Measurements from ENCODE around the gene UBE4B.
"Not testable (repeated sequence)": the region's sequence is repeated elsewhere in the genome, so short reads cannot be mapped to it uniquely, and the experiment has no call there.

UBE4B gene

GRCh38 chr1:10186331-10187025 lies 153.7 kb downstream of the UBE4B start:
- H3K4me3 ChIP-seq (ENCODE audit: low read length) = no peak overlapping the region
- no peak overlapping the region for H3K27ac ChIP-seq (ENCODE audit: low read length)
- no peaks in the 10 kb centered on the region for H3K36me3 ChIP-seq (ENCODE audit: control insufficient read depth, insufficient read depth, low read length)
- no peaks in the 10 kb centered on the region for H3K27me3 ChIP-seq (ENCODE audit: control insufficient read depth, insufficient read depth, low read length)
- no peaks in the 10 kb centered on the region for H3K4me1 ChIP-seq (ENCODE audit: control insufficient read depth, insufficient read depth, low read length)
- no peak for DNase-seq (ENCODE audit: low read depth, low spot score)
- no peaks in the 10 kb centered on the region for H3K9me3 ChIP-seq (ENCODE audit: control insufficient read depth, insufficient read depth, low read length)
- no CpG with 5 or more reads among the region's 12 CpGs for WGBS (ENCODE audit: insufficient coverage, insufficient read length)

- H3K36me3 ChIP-seq (ENCODE audit: control insufficient read depth, insufficient read depth, low read length) = no peaks in the 10 kb centered on the region
- no CpG with 5 or more reads among the region's 4 CpGs for WGBS (ENCODE audit: insufficient coverage, insufficient read length)
- H3K4me3 ChIP-seq (ENCODE audit: low read length) = no peak overlapping the region
- no peak for DNase-seq (ENCODE audit: low read depth, low spot score)
- no peaks in the 10 kb centered on the region for H3K27me3 ChIP-seq (ENCODE audit: control insufficient read depth, insufficient read depth, low read length)
- no peaks in the 10 kb centered on the region for H3K4me1 ChIP-seq (ENCODE audit: control insufficient read depth, insufficient read depth, low read length)
- no peak overlapping the region for H3K27ac ChIP-seq (ENCODE audit: low read length)
- no peaks in the 10 kb centered on the region for H3K9me3 ChIP-seq (ENCODE audit: control insufficient read depth, insufficient read depth, low read length)
These were observed 154.2 kb downstream of the UBE4B start for GRCh38 chr1:10187026-10187334.

DNA sequence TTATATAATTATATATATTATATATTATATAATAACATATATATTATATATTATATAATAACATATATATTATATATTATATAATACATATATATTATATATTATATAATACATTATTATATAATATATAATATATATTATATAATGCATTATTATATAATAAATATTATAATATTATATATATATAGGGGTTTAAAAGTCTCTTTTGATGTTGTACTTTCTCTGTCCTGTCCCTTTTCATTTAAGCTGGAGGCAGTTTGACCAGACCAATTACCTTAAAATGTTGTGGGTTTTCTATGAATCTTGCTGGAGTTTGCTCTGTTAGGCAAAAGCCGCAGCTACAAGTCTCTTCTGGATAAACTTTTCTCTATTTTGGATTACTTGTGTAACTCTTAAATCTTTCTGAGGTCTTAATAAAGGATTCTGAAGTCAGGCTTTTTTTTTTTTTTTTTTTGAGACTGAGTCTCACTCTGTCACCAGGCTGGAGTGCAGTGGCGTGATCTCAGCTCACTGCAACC lies 155.4 kb downstream of the UBE4B start:
- no peak overlapping the region for H3K27ac ChIP-seq (ENCODE audit: low read length)
- H3K4me1 ChIP-seq (ENCODE audit: control insufficient read depth, insufficient read depth, low read length) = no peaks in the 10 kb centered on the region
- no peak for DNase-seq (ENCODE audit: low read depth, low spot score)
- WGBS (ENCODE audit: insufficient coverage, insufficient read length) = no CpG with 5 or more reads among the region's 2 CpGs
- H3K9me3 ChIP-seq (ENCODE audit: control insufficient read depth, insufficient read depth, low read length) = no peaks in the 10 kb centered on the region
- no peak overlapping the region for H3K4me3 ChIP-seq (ENCODE audit: low read length)
- no peaks in the 10 kb centered on the region for H3K27me3 ChIP-seq (ENCODE audit: control insufficient read depth, insufficient read depth, low read length)
- no peaks in the 10 kb centered on the region for H3K36me3 ChIP-seq (ENCODE audit: control insufficient read depth, insufficient read depth, low read length)

GRCh38 chr1:10189659-10190058 lies 156.9 kb downstream of the UBE4B start:
- WGBS (ENCODE audit: insufficient coverage, insufficient read length) = no CpG with 5 or more reads among the region's 4 CpGs
- Histone ChIP-seq H3K9me3 (ENCODE audit: control insufficient read depth, insufficient read depth, low read length) (no peaks in the 10 kb centered on the region), H3K27me3 (ENCODE audit: control insufficient read depth, insufficient read depth, low read length) (no peaks in the 10 kb centered on the region), H3K36me3 (ENCODE audit: control insufficient read depth, insufficient read depth, low read length) (no peaks in the 10 kb centered on the region), H3K4me3 (ENCODE audit: low read length) (no peak overlapping the region), H3K4me1 (ENCODE audit: control insufficient read depth, insufficient read depth, low read length) (no peaks in the 10 kb centered on the region), H3K27ac (ENCODE audit: low read length) (no peak overlapping the region)
- no peak for DNase-seq (ENCODE audit: low read depth, low spot score)

DNA sequence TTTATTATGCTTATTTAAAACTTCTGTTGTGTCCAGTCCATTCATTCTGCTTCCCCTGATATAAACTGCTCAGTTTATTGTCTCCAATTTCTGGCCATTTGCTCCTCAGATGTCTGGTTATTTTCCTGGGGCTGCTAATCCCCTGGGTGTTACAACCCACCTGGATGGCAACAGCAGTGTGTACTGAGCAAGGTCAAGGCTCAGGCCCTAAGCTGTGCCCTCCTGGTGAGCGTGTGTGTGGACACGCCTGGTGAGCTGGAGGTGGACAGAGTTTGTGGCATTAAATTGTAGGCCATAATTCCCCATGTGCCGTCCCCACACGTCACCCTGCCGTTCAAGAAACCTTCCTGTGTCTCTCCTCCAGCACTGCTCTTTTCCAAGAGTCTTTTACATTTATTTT lies 159.5 kb downstream of the UBE4B start:
- no peaks in the 10 kb centered on the region for H3K36me3 ChIP-seq (ENCODE audit: control insufficient read depth, insufficient read depth, low read length)
- no peaks in the 10 kb centered on the region for H3K4me1 ChIP-seq (ENCODE audit: control insufficient read depth, insufficient read depth, low read length)
- no peak for DNase-seq (ENCODE audit: low read depth, low spot score)
- no CpG with 5 or more reads among the region's 5 CpGs for WGBS (ENCODE audit: insufficient coverage, insufficient read length)
- no peaks in the 10 kb centered on the region for H3K9me3 ChIP-seq (ENCODE audit: control insufficient read depth, insufficient read depth, low read length)
- H3K4me3 ChIP-seq (ENCODE audit: low read length) = no peak overlapping the region
- H3K27ac ChIP-seq (ENCODE audit: low read length) = no peak overlapping the region
- H3K27me3 ChIP-seq (ENCODE audit: control insufficient read depth, insufficient read depth, low read length) = no peaks in the 10 kb centered on the region

- no peaks in the 10 kb centered on the region for H3K27me3 ChIP-seq (ENCODE audit: control insufficient read depth, insufficient read depth, low read length)
These were observed 160.5 kb downstream of the UBE4B start for GRCh38 chr1:10193288-10193687.

GRCh38 chr1:10195570-10195969 lies 162.8 kb downstream of the UBE4B start:
- no peaks in the 10 kb centered on the region for H3K36me3 ChIP-seq (ENCODE audit: control insufficient read depth, insufficient read depth, low read length)
- no peak overlapping the region for H3K4me3 ChIP-seq (ENCODE audit: low read length)
- no peaks in the 10 kb centered on the region for H3K27me3 ChIP-seq (ENCODE audit: control insufficient read depth, insufficient read depth, low read length)
- WGBS (ENCODE audit: insufficient coverage, insufficient read length) = no CpG with 5 or more reads among the region's 6 CpGs
- no peaks in the 10 kb centered on the region for H3K9me3 ChIP-seq (ENCODE audit: control insufficient read depth, insufficient read depth, low read length)
- DNase-seq (ENCODE audit: low read depth, low spot score) = no peak
- no peaks in the 10 kb centered on the region for H3K4me1 ChIP-seq (ENCODE audit: control insufficient read depth, insufficient read depth, low read length)
- no peak overlapping the region for H3K27ac ChIP-seq (ENCODE audit: low read length)

More at GRCh38 chr1:10193288-10193687, 160.5 kb downstream of the UBE4B start:
- no peaks in the 10 kb centered on the region for H3K4me1 ChIP-seq (ENCODE audit: control insufficient read depth, insufficient read depth, low read length)
- H3K27ac ChIP-seq (ENCODE audit: low read length) = no peak overlapping the region
- no peak overlapping the region for H3K4me3 ChIP-seq (ENCODE audit: low read length)
- no CpG with 5 or more reads among the region's 6 CpGs for WGBS (ENCODE audit: insufficient coverage, insufficient read length)
- H3K9me3 ChIP-seq (ENCODE audit: control insufficient read depth, insufficient read depth, low read length) = no peaks in the 10 kb centered on the region
- no peak for DNase-seq (ENCODE audit: low read depth, low spot score)
- H3K36me3 ChIP-seq (ENCODE audit: control insufficient read depth, insufficient read depth, low read length) = no peaks in the 10 kb centered on the region

GRCh38 chr1:10196976-10197375 lies 164.2 kb downstream of the UBE4B start:
- no peaks in the 10 kb centered on the region for H3K9me3 ChIP-seq (ENCODE audit: control insufficient read depth, insufficient read depth, low read length)
- no peak for DNase-seq (ENCODE audit: low read depth, low spot score)
- H3K4me1 ChIP-seq (ENCODE audit: control insufficient read depth, insufficient read depth, low read length) = no peaks in the 10 kb centered on the region
- no peaks in the 10 kb centered on the region for H3K36me3 ChIP-seq (ENCODE audit: control insufficient read depth, insufficient read depth, low read length)
- WGBS (ENCODE audit: insufficient coverage, insufficient read length) = no CpG with 5 or more reads among the region's 3 CpGs
- H3K27me3 ChIP-seq (ENCODE audit: control insufficient read depth, insufficient read depth, low read length) = no peaks in the 10 kb centered on the region
- no peak overlapping the region for H3K27ac ChIP-seq (ENCODE audit: low read length)
- H3K4me3 ChIP-seq (ENCODE audit: low read length) = no peak overlapping the region

DNA sequence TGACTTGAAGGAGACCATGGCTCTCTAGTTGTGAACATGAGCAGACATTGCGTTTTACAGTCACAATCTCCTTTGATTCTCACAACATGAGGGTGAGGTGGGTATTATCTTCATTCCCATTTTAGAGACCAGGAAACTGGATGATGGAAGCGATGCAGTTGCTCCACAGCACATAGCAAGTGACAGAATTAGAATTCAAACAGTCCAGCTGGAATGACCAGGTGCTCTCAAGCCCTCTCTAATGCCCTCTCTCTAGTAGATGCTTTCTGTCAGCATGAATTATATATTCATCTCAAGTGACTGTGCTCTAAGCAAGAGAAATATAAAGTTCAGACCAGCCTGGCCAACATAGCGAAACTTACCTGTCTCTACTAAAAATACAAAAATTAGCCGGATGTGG lies 167.9 kb downstream of the UBE4B start:
- Histone ChIP-seq H3K4me1 (ENCODE audit: control insufficient read depth, insufficient read depth, low read length) (no peaks in the 10 kb centered on the region), H3K9me3 (ENCODE audit: control insufficient read depth, insufficient read depth, low read length) (no peaks in the 10 kb centered on the region), H3K36me3 (ENCODE audit: control insufficient read depth, insufficient read depth, low read length) (no peaks in the 10 kb centered on the region), H3K27ac (ENCODE audit: low read length) (no peak overlapping the region), H3K27me3 (ENCODE audit: control insufficient read depth, insufficient read depth, low read length) (no peaks in the 10 kb centered on the region), H3K4me3 (ENCODE audit: low read length) (no peak overlapping the region)
- no CpG with 5 or more reads among the region's 4 CpGs for WGBS (ENCODE audit: insufficient coverage, insufficient read length)
- DNase-seq (ENCODE audit: low read depth, low spot score) = no peak

DNA sequence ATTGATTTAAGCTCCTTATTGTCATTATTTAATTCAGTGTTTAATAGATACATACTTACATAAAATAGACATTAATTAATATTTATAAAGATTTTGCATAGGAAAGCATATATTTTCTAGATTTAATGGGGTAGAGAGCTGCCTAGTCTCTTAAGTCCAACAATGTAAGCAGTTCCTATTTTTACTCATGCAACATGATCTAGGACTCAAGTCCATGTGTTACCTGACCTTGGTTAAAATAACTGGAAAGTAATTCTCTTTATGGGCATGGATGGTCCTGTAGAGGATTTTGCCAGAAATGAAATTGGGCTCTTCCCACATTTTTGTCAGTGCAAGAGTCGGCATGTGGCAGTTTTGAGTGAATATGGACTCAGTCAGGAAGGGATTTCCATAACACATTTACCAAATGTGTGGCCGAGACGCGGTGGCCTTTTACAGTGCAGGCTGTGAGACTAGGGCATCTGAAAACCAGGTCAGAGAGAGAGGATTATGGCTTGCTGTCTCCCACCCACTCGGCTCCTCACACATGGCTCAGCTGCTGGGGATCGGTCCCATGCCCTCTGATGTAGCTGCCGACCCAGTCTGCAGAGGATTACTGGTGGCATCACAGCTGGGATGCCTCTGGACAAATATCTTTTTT lies 171.4 kb downstream of the UBE4B start:
- WGBS (ENCODE audit: insufficient coverage, insufficient read length) = no CpG with 5 or more reads among the region's 7 CpGs
- H3K27me3 ChIP-seq (ENCODE audit: control insufficient read depth, insufficient read depth, low read length) = no peaks in the 10 kb centered on the region
- no peaks in the 10 kb centered on the region for H3K9me3 ChIP-seq (ENCODE audit: control insufficient read depth, insufficient read depth, low read length)
- H3K4me3 ChIP-seq (ENCODE audit: low read length) = no peak overlapping the region
- H3K36me3 ChIP-seq (ENCODE audit: control insufficient read depth, insufficient read depth, low read length) = no peaks in the 10 kb centered on the region
- no peaks in the 10 kb centered on the region for H3K4me1 ChIP-seq (ENCODE audit: control insufficient read depth, insufficient read depth, low read length)
- no peak overlapping the region for H3K27ac ChIP-seq (ENCODE audit: low read length)
- no peak for DNase-seq (ENCODE audit: low read depth, low spot score)

GRCh38 chr1:10205206-10205605 lies 172.4 kb downstream of the UBE4B start:
- H3K36me3 ChIP-seq (ENCODE audit: control insufficient read depth, insufficient read depth, low read length); H3K4me3 ChIP-seq (ENCODE audit: low read length); H3K27ac ChIP-seq (ENCODE audit: low read length); H3K9me3 ChIP-seq (ENCODE audit: control insufficient read depth, insufficient read depth, low read length); DNase-seq (ENCODE audit: low read depth, low spot score); H3K4me1 ChIP-seq (ENCODE audit: control insufficient read depth, insufficient read depth, low read length); H3K27me3 ChIP-seq (ENCODE audit: control insufficient read depth, insufficient read depth, low read length): not testable (repeated sequence)
- no CpG with 5 or more reads among the region's 14 CpGs for WGBS (ENCODE audit: insufficient coverage, insufficient read length)
